Retinal pigment epithelial cell (primary cell): ENCODE data around the gene STT3B.
A peak's percentile ranks its signal among the peaks of the same experiment; 100 is the strongest.

Source experiments
- DNase-seq: peaks from one replicate; pipeline ENCODE4 v3.0.0-alpha.2; 2010; ENCODE audit warnings: low read depth
- H3K4me3 ChIP-seq: 2 replicates; pipeline ENCODE4 v1.5.1; 2011; ENCODE audit warnings: mild to moderate bottlenecking, low read length, control low read depth, moderate library complexity
- TF ChIP-seq, protein P1 (sequence below): conservative IDR thresholded peaks from 2 replicates; pipeline ENCODE4 v1.5.1; 2011; ENCODE audit warnings: low read depth, low read length, control low read depth, inconsistent platforms

The STT3B gene

DNA sequence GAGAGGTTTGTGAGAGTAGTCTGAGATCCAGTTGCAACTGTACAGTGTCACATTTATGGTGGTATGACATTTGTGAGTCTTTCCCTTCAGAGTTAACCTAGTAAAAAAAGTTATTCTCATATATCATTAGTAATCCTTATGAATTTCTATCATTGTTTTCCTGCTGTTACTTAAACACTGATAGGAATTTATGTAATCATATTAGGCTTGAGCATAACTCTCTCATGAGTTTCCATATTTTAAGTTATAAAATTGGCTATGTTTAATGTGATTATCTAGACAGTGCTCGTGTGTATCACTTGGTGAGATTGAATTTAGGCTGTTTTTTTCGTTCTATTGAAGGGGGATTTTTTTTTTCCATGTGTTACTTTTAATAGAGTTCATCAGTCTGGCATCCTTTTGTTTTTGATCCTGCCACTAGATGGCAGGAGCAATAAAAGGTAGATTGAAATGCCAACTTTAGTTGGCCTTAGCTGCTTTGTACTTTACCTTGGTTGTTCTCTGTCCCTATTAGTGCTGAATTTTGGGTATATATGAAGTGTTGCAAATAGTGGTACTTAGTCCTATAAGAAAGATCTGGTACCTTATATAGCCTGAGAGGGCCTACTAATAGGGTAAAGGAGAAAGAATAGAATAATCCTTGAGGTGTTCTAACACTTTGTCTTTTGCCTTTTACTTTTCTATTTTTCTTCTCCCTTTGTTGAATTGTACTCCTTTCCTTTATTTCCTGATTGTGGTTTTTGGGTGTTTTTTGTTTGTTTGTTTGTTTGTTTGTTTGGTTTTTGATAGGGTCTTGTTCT is 17.9 kb downstream of the STT3B start:
- H3K4me3 ChIP-seq: no peak overlapping the region
- DNase-seq: no peak
- TF ChIP-seq, protein P1, sequence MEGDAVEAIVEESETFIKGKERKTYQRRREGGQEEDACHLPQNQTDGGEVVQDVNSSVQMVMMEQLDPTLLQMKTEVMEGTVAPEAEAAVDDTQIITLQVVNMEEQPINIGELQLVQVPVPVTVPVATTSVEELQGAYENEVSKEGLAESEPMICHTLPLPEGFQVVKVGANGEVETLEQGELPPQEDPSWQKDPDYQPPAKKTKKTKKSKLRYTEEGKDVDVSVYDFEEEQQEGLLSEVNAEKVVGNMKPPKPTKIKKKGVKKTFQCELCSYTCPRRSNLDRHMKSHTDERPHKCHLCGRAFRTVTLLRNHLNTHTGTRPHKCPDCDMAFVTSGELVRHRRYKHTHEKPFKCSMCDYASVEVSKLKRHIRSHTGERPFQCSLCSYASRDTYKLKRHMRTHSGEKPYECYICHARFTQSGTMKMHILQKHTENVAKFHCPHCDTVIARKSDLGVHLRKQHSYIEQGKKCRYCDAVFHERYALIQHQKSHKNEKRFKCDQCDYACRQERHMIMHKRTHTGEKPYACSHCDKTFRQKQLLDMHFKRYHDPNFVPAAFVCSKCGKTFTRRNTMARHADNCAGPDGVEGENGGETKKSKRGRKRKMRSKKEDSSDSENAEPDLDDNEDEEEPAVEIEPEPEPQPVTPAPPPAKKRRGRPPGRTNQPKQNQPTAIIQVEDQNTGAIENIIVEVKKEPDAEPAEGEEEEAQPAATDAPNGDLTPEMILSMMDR: peak; percentile 73

GRCh38 chr3:31551646-31552045 is 18.9 kb downstream of the STT3B start:
- no peak overlapping the region for H3K4me3 ChIP-seq
- no peak for DNase-seq
- TF ChIP-seq, protein P1: no peak

DNA sequence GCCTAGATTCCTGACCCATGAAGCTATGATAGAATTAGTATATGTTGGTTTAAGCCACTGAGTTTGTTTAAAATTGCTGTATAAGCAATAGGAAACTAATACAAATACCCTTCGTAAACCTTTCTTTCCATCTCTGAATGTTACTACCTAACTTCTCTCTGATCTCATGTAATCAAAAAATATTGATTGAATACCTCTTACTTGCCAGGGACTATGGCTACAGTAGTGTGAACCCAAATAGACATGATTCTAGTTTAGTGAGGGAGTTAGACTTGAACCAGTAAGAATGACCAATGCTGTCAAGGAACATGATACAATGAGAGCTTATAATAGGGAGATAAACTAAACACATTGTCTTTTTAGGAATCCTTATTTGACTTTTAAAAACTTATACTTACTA is 19.4 kb downstream of the STT3B start:
- H3K4me3 ChIP-seq: no peak overlapping the region
- TF ChIP-seq, protein P1: no peak

DNA sequence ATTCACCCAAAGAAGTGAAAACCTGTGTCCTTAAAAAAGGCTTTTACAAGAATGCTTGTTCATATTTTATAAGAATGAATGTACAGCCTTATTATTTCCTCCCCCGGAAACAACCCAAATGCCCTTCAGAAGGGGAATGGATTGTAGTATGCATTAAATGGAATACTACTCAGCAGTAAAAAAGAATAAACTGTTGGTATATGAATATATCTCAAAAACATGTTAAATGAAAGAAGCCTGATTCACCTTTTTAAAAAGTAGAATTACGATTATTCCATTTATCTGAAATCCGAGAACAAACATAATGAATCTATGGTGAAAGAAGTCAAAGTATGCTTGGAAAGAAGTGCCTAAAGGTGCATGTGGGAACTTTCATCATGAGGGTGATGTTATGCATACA is 20.5 kb downstream of the STT3B start:
- no peak overlapping the region for H3K4me3 ChIP-seq
- no peak for DNase-seq
- TF ChIP-seq, protein P1: no peak

More for the DNA sequence above, 19.4 kb downstream of the STT3B start:
- no peak for DNase-seq

DNA sequence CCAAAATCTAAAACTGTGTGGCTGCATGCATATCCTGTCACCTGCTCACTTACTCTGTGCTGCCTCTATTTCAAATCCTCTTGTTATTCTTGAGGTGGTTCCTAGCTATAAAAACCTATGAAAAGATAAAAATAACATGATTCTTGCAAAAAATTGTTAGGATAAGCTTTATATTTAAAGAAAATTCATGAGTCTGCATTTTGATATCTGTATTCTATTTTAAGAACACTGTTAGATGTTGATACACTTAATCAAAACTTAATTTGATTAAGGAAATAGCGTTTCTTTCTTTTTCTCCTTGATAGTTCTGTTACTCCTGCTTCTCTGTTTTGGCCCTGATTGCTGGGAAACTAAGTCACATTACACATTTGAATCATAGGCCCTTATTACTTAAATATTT is 22.5 kb downstream of the STT3B start:
- H3K4me3 ChIP-seq: no peak overlapping the region
- TF ChIP-seq, protein P1: no peak
- DNase-seq: no peak

DNA sequence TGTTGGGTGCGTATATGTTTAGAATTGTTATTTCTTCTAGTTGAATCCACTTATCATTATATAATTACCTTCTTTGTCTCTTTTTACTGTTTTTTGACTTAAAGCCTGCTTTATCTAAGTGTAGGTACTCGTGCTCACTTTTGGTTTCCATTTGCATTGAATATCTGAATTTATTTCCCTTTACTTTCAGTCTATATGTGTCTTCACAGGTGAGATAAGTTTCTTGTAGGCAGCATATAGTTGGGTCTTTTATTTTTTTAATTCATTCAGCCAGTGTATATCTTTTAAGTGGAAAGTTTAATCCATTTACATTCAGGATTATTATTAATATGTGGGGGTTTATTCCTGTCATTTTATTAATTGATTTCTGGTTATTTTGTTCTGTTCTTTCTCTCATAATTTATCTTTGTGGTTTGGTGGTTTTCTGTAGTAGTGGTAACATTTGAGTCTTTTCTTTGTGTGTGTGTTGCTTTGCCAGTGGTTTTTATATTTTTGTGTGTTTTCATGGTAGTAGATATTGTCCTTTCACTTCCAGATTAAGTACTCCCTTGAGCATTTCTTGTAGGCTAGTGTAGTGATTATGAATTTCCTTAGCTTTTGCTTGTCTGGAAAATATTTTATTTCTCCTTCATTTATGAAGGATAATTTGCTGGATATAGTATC is 27.3 kb downstream of the STT3B start:
- no peak overlapping the region for H3K4me3 ChIP-seq
- DNase-seq: no peak
- TF ChIP-seq, protein P1: no peak

- no peak for DNase-seq
- no peak overlapping the region for H3K4me3 ChIP-seq
- TF ChIP-seq, protein P1: no peak
Measured at GRCh38 chr3:31561891-31562290, 29.2 kb downstream of the STT3B start.
